Hair follicular keratinocyte (primary cell): ENCODE measurements around the gene SON. TPM values are rescaled to one million over a fixed set of nuclear protein-coding genes. Genes with fewer than 3 reads are reported as not detected.

Experiments
- total RNA-seq: library from RNA; depleted of rRNA; stranded (reverse); fragments of >200 nt; gene quantifications from 2 replicates; pipeline ENCODE4 v1.2.3, GENCODE V29; 2015

Gene SON, protein sequence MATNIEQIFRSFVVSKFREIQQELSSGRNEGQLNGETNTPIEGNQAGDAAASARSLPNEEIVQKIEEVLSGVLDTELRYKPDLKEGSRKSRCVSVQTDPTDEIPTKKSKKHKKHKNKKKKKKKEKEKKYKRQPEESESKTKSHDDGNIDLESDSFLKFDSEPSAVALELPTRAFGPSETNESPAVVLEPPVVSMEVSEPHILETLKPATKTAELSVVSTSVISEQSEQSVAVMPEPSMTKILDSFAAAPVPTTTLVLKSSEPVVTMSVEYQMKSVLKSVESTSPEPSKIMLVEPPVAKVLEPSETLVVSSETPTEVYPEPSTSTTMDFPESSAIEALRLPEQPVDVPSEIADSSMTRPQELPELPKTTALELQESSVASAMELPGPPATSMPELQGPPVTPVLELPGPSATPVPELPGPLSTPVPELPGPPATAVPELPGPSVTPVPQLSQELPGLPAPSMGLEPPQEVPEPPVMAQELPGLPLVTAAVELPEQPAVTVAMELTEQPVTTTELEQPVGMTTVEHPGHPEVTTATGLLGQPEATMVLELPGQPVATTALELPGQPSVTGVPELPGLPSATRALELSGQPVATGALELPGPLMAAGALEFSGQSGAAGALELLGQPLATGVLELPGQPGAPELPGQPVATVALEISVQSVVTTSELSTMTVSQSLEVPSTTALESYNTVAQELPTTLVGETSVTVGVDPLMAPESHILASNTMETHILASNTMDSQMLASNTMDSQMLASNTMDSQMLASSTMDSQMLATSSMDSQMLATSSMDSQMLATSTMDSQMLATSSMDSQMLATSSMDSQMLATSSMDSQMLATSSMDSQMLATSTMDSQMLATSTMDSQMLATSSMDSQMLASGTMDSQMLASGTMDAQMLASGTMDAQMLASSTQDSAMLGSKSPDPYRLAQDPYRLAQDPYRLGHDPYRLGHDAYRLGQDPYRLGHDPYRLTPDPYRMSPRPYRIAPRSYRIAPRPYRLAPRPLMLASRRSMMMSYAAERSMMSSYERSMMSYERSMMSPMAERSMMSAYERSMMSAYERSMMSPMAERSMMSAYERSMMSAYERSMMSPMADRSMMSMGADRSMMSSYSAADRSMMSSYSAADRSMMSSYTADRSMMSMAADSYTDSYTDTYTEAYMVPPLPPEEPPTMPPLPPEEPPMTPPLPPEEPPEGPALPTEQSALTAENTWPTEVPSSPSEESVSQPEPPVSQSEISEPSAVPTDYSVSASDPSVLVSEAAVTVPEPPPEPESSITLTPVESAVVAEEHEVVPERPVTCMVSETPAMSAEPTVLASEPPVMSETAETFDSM (N-terminal part only)
- 141 and 170 TPM in 2 replicates for total RNA-seq

DNA sequence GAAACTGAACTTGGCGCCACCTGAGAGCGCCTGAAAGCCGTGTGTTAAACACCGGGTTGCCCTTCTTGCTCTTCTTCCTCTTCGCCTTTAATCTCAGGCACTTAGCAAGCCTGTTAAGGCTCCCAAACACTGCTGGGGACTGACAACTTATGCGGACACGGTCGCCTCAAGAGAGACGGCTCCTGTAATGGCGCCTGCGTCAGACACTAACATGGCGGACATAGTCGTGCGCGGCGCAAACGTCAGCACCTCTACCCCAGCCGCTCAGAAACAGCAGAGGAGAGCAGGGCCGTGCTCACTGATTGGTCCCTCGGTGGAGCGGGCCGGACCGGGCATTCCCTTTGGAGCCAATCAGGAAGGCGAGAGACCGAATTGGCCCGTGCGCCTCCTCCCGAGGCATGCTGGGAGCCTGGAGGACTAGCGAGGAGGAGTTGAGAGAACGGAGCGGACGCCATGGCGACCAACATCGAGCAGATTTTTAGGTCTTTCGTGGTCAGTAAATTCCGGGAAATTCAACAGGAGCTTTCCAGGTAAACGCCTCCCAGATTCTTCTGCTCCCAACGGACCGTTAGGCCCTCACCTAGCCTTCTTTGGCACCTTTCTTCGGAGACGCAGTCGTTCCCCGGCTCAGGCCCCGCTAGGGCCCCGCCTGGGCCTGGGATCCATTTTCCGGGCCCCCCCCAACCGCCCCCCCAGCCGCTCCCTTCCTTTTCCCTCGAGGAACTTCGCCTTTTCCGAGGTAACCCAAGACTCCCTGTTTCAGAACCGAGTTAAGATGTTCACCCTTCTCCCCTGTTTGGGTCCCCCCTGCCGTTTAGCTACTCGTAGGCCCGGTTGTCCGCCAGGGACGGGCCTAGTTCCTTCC is at the start of gene SON:
SON (plus strand) TSS at position 399 of the 865 bp plus-strand sequence; CDS start at position 454, 55 bp downstream.

DNA sequence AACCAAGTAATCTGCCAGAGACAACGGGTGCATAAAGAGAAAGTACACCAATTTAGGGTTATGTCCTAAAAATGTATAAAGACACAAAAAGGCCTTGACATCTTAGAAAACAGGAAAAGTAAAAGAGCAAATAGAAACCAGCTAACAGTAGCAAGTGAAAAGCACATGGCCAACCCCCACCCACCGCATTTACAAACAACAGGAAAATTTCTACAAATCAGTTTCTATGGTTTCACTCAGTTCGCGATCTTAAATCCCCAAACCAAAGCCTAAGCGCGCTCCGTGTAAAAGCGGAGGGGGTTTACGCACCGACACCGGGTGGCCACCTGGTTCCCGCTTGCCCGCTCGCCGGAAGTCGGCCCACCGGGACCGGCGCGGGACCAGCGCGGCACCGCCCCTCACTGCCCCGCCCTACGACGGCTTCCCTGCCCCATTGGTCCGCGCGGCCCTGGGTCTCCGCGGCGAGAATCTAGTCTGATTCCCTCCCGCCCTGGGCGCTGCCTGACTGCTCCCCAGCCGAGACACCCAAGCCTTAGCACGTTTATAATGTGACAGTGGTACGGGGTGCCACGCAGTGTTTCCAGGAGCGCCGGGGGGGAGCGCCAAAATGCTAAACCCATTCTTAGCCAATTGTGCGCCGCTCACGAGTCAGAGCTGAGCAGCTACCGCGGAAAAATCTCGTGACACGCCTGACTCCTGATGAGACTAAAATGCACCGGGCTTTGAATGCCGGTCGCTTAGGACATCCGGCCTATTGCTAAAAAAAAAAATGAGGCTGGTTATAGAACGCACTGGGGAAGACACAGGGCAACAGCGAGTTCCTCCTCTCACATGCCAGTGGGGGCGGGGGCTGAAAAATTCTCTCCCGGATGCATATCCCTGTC is 840 bp upstream of the SON start, which contains the start of gene GART:
GART (minus strand) TSS at position 362 of the 884 bp plus-strand sequence. CDS start 2,802 bp downstream, outside the sequence.

DNA sequence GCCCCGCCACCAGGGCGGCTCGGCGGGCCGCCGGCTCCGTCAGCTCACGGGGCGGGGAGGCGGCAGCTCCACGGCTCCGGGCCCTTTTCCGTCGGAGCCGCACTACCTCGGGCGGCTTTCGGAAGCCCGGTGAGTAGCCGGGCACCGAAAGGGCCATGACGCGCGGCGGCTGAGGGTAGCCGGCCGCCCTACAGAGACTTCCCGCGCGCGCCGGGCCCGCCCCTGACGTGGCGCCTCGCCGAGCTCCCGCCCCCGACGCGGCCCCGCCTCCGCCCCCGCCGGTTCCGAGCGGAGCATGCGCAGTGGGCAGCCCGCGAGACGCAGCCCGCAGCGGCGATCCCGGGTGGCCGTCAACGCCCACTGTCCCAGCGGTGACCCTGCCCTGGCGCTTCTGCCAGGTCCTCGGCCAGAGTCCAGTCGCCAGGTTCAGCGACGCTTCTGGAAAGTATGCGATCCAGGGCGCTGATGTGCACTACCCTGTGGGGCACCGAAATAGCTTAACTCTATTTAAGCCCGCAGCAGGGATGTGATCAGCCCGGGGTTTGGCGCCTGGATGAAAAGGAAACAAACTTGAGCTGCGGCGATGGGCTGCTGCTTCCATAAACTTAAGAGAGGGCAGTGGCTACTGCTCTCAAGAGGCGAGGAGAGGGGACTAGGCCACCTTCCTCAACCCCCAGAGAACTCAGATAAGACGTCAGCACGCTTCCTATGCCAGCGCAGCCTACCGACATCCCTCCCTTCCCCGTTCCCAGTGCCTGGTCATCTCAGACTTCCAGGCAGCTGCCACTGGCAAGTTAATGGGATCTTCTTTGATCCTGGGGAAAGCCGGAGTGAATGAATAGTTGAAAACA is 45.9 kb downstream of the SON start, which contains the start of gene DONSON:
DONSON (minus strand) TSS at position 200 of the 851 bp plus-strand sequence; CDS start at position 157, 43 bp downstream.

Other genes with a start within 250 kb of the SON start
- gene IFNAR1, start 218.1 kb upstream of the SON start, total RNA-seq = 9.4 and 14.3 TPM in 2 replicates
- 99.9 and 182 TPM in 2 replicates for gene IFNGR2, start 139.6 kb upstream of the SON start, total RNA-seq
- gene TMEM50B, start 63.1 kb upstream of the SON start, total RNA-seq = 27.3 and 28.6 TPM in 2 replicates
- gene DNAJC28, start 51.3 kb upstream of the SON start, total RNA-seq = 0.23 and 1.0 TPM in 2 replicates
- 97.5 and 186 TPM in 2 replicates for gene GART, start 921 bp upstream of the SON start, total RNA-seq
- gene DONSON, start 45.6 kb downstream of the SON start, total RNA-seq = 12.6 and 32.4 TPM in 2 replicates
- gene CRYZL1, start 98.7 kb downstream of the SON start, total RNA-seq = 6.6 and 16.6 TPM in 2 replicates
- 15.9 and 22.8 TPM in 2 replicates for gene ITSN1, start 99.5 kb downstream of the SON start, total RNA-seq